ENCODE measurements around the gene RHCE. TPM values are rescaled to one million over a fixed set of nuclear protein-coding genes. Genes with fewer than 3 reads are reported as not detected.
"Not testable (repeated sequence)": the region's sequence is repeated elsewhere in the genome, so short reads cannot be mapped to it uniquely, and the experiment has no call there.

Gene RHCE
- total RNA-seq, 2 experiments from 2014 or later = 0.33 to 0.54 TPM

DNA sequence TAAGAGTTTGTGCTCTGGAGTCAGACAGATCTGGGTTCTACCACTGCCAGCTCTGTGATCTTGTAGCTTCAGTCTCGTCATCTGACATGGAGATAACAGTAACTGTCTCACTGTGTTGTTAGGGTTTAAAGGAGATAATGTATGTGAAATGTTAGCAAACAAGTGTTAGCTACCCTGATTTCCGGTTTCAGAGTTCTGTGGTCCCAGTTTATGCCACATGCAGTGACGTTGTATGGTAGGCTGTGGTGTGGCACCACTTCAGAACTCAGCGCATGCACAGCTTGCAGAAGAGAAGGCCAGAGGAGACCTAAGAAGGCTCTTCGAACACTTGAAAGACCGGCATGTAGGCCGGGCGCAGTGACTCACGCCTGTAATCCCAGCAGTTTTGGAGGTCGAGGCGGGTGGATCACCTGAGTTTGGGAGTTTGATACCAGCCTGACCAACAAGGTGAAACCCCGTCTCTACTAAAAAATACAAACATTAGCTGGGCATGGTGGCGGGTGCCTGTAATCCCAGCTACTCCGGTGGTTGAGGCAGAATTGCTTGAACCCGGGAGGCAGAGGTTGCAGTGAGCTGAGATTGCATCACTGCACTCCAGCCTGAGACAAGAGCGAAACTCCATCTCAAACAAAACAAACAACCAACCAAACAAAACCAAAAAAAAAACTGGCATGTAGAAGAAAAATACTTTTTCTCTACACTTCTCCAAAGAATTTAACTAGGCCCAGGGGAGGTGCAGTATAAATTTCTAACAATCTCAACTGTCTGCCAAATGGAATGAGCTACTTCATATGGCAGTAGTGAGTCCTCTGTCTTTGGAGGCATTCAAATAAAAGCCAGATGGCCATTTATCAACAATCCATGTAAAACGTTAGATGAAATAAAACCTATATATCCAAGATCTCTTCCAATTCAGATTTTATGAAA, 92.5 kb downstream of the RHCE start:
- H3K9me3 Mint-ChIP-seq; H3K36me3 Mint-ChIP-seq (ENCODE audit: low read depth); H3K27me3 Mint-ChIP-seq (ENCODE audit: low read depth); H3K27ac Mint-ChIP-seq; DNase-seq; CTCF ChIA-PET; H3K4me1 Mint-ChIP-seq (ENCODE audit: low read depth); intact Hi-C loops (cut with micrococcal nuclease); H3K4me3 Mint-ChIP-seq: not testable (repeated sequence)

- H3K9me3 Mint-ChIP-seq; H3K4me1 Mint-ChIP-seq (ENCODE audit: low read depth); CTCF ChIA-PET; DNase-seq; intact Hi-C loops (cut with micrococcal nuclease); H3K4me3 Mint-ChIP-seq; H3K36me3 Mint-ChIP-seq (ENCODE audit: low read depth); H3K27ac Mint-ChIP-seq; H3K27me3 Mint-ChIP-seq (ENCODE audit: low read depth): not testable (repeated sequence)
Measured at GRCh38 chr1:25324407-25324806, 96.2 kb downstream of the RHCE start.

GRCh38 chr1:25322127-25322526, 98.5 kb downstream of the RHCE start:
- H3K4me3 Mint-ChIP-seq; intact Hi-C loops (cut with micrococcal nuclease); H3K4me1 Mint-ChIP-seq (ENCODE audit: low read depth); H3K9me3 Mint-ChIP-seq; H3K36me3 Mint-ChIP-seq (ENCODE audit: low read depth); DNase-seq; CTCF ChIA-PET; H3K27me3 Mint-ChIP-seq (ENCODE audit: low read depth); H3K27ac Mint-ChIP-seq: not testable (repeated sequence)

DNA sequence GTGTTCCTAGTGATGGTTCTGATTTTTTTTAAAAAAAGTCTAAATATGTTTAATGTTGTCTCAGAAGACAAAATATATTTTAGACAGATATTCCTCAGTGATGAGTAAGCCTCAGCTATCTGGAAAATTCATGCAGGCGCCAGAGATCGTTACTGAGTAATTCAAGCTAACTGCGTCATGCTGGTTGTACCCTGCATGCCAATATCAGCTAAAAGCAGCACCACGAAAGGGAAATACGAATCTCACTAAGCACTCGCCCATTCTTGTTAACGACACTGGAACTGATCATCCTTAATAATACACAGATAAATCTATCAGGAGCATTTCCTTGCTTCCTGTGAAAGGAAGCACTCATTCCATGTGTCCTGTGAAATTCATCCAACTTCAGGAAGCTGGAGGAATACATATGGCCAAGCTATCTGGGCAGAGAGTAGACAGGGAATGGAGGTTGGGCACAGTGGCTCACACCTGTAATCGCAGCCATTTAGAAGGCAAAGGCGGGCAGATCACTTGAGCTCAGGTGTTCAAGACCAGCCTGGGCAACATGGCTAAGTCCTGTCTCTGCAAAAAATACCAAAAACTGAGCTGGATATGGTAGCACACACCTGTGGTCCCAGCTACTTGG, 100.2 kb downstream of the RHCE start:
- CTCF ChIA-PET; H3K4me1 Mint-ChIP-seq (ENCODE audit: low read depth); H3K27me3 Mint-ChIP-seq (ENCODE audit: low read depth); DNase-seq; H3K27ac Mint-ChIP-seq; H3K9me3 Mint-ChIP-seq; H3K4me3 Mint-ChIP-seq; intact Hi-C loops (cut with micrococcal nuclease); H3K36me3 Mint-ChIP-seq (ENCODE audit: low read depth): not testable (repeated sequence)

- H3K27ac Mint-ChIP-seq; H3K9me3 Mint-ChIP-seq; DNase-seq; H3K36me3 Mint-ChIP-seq (ENCODE audit: low read depth); H3K4me1 Mint-ChIP-seq (ENCODE audit: low read depth); CTCF ChIA-PET; H3K4me3 Mint-ChIP-seq; intact Hi-C loops (cut with micrococcal nuclease); H3K27me3 Mint-ChIP-seq (ENCODE audit: low read depth): not testable (repeated sequence)
Measured at GRCh38 chr1:25312806-25313470, 107.7 kb downstream of the RHCE start.

Other genes starting within 250 kb of the RHCE start
- gene SYF2, start 188.3 kb downstream of the RHCE start, total RNA-seq = 10 to 100 TPM; 39.7 to 46.8 TPM
- 100 to 1,000 TPM; 101 to 110 TPM for gene RSRP1, start 173.4 kb downstream of the RHCE start, total RNA-seq
- gene RHD, start 148.3 kb downstream of the RHCE start, total RNA-seq = not detected
- 10 to 100 TPM; 96.2 to 98.3 TPM for gene TMEM50A, start 82.5 kb downstream of the RHCE start, total RNA-seq
- 1 to 10 TPM; 8.4 to 8.6 TPM for gene MACO1, start 10.1 kb upstream of the RHCE start, total RNA-seq
- gene LDLRAP1, start 122.8 kb upstream of the RHCE start, total RNA-seq = 10 to 100 TPM; 19.1 to 19.7 TPM
- gene MAN1C1, start 196.0 kb upstream of the RHCE start, total RNA-seq = 1 to 10 TPM; 4.9 to 6.3 TPM